A549 (cell line): ENCODE data around the gene CENPB. TPM values are rescaled to one million over a fixed set of nuclear protein-coding genes. Genes with fewer than 3 reads are reported as not detected.

ENCODE experiments used
- ATOH8 ChIP-seq: fragments of 250-450 bp; sonication (Bioruptor Pico); IDR thresholded peaks from 2 replicates; pipeline ENCODE4 v1.5.0; 2020; ENCODE audit warnings: low read depth, mild to moderate bottlenecking, moderate library complexity
- BCL3 ChIP-seq: fragments of >200 bp; sonication (Bioruptor Twin); formaldehyde crosslinking; IDR thresholded peaks from 3 replicates; pipeline ENCODE4 v1.6.1; 2016
- BHLHE40 ChIP-seq: IDR thresholded peaks from 2 replicates; pipeline ENCODE4 v1.6.1; 2012; ENCODE audit warnings: low read depth, low read length, inconsistent platforms
- CHD4 ChIP-seq: fragments of 200-600 bp; sonication (generic); IDR thresholded peaks from 2 replicates; pipeline ENCODE4 v1.6.1; 2016; ENCODE audit warnings: antibody characterized with exemption, mild to moderate bottlenecking, borderline replicate concordance
- ESRRA ChIP-seq: fragments of 150-350 bp; IDR thresholded peaks from 2 replicates; pipeline ENCODE4 v1.6.1; 2014; ENCODE audit warnings: mild to moderate bottlenecking, low read length, borderline replicate concordance
- FOSB ChIP-seq: fragments of 250-450 bp; sonication (Bioruptor Pico); IDR thresholded peaks from 2 replicates; pipeline ENCODE4 v1.5.0; 2020; ENCODE audit warnings: mild to moderate bottlenecking, moderate library complexity
- GATA3 ChIP-seq: IDR thresholded peaks from 2 replicates; pipeline ENCODE4 v1.6.1; 2012; ENCODE audit warnings: borderline replicate concordance
- HEYL ChIP-seq: fragments of 250-450 bp; sonication (Bioruptor Pico); IDR thresholded peaks from 2 replicates; pipeline ENCODE4 v1.8.0; 2021; ENCODE audit warnings: mild to moderate bottlenecking, moderate library complexity
- HMGXB4 ChIP-seq: fragments of 250-450 bp; sonication (Bioruptor Pico); IDR thresholded peaks from 2 replicates; pipeline ENCODE4 v1.5.0; 2021; ENCODE audit warnings: mild to moderate bottlenecking, moderate library complexity, borderline replicate concordance
- HOXA7 ChIP-seq: fragments of 250-450 bp; sonication (Bioruptor Pico); IDR thresholded peaks from 2 replicates; pipeline ENCODE4 v1.5.0; 2020; ENCODE audit warnings: mild to moderate bottlenecking, moderate library complexity
- HOXB5 ChIP-seq: fragments of 250-450 bp; sonication (Bioruptor Pico); IDR thresholded peaks from 2 replicates; pipeline ENCODE4 v1.5.0; 2020; ENCODE audit warnings: mild to moderate bottlenecking, moderate library complexity
- JUN ChIP-seq, 2 experiments: fragments of >200 bp; sonication (Bioruptor Twin); formaldehyde crosslinking; IDR thresholded peaks; 2 replicates in 1 of 2; 3 replicates in 1 of 2; pipeline ENCODE4 v1.6.1; 2016 to 2017
- JUNB ChIP-seq: fragments of >200 bp; sonication (Bioruptor Twin); formaldehyde crosslinking; IDR thresholded peaks from 2 replicates; pipeline ENCODE4 v1.6.1; 2016
- KDM1A ChIP-seq: fragments of 200-600 bp; sonication (generic); IDR thresholded peaks from 2 replicates; pipeline ENCODE4 v1.6.1; 2016; ENCODE audit warnings: low read depth, mild to moderate bottlenecking
- KDM5A ChIP-seq: fragments of 200-600 bp; sonication (generic); IDR thresholded peaks from 2 replicates; pipeline ENCODE4 v1.6.1; 2016; ENCODE audit warnings: antibody characterized with exemption, mild to moderate bottlenecking
- MAX ChIP-seq: IDR thresholded peaks from 2 replicates; pipeline ENCODE4 v1.6.1; 2012
- MAZ ChIP-seq: fragments of 150-350 bp; IDR thresholded peaks from 2 replicates; pipeline ENCODE4 v1.6.1; 2014; ENCODE audit warnings: antibody characterized with exemption, low read depth, low read length, borderline replicate concordance
- MYC ChIP-seq: IDR thresholded peaks from 2 replicates; pipeline ENCODE4 v1.6.1; 2012; ENCODE audit warnings: mild to moderate bottlenecking, inconsistent platforms, low read length, improper control_type of control experiment, borderline replicate concordance
- NPAS2 ChIP-seq: fragments of 250-450 bp; sonication (Bioruptor Pico); IDR thresholded peaks from 2 replicates; pipeline ENCODE4 v1.8.0; 2022; ENCODE audit warnings: mild to moderate bottlenecking, moderate library complexity, borderline replicate concordance
- PBX3 ChIP-seq: IDR thresholded peaks from 2 replicates; pipeline ENCODE4 v1.6.1; 2012
- PHF8 ChIP-seq: fragments of 200-600 bp; sonication (generic); IDR thresholded peaks from 2 replicates; pipeline ENCODE4 v1.6.1; 2016; ENCODE audit warnings: low read depth, mild to moderate bottlenecking, antibody characterized with exemption, moderate library complexity, borderline replicate concordance
- POLR2A ChIP-seq: IDR thresholded peaks from 2 replicates; pipeline ENCODE4 v1.6.1; 2012; ENCODE audit warnings: mild to moderate bottlenecking, low read length
- REST ChIP-seq: fragments of 200-600 bp; sonication (generic); IDR thresholded peaks from 2 replicates; pipeline ENCODE4 v1.6.1; 2016; ENCODE audit warnings: antibody characterized with exemption, mild to moderate bottlenecking, moderate library complexity
- RNF2 ChIP-seq: fragments of 200-600 bp; sonication (generic); IDR thresholded peaks from 2 replicates; pipeline ENCODE4 v1.6.1; 2016; ENCODE audit warnings: low read depth, mild to moderate bottlenecking, antibody characterized with exemption, moderate library complexity, borderline replicate concordance
- USF2 ChIP-seq: fragments of 450-650 bp; IDR thresholded peaks from 2 replicates; pipeline ENCODE4 v1.6.1; 2014; ENCODE audit warnings: antibody characterized with exemption
- ZC3H11A ChIP-seq: fragments of 450-650 bp; IDR thresholded peaks from 2 replicates; pipeline ENCODE4 v1.6.1; 2014; ENCODE audit warnings: antibody characterized with exemption, mild to moderate bottlenecking
- ZFP36 ChIP-seq: fragments of 450-650 bp; IDR thresholded peaks from 2 replicates; pipeline ENCODE4 v1.6.1; 2014; ENCODE audit warnings: borderline replicate concordance; ENCODE audit not compliant: partially characterized antibody
- polyA plus RNA-seq, 4 experiments: library from polyadenylated mRNA; depleted of rRNA in 3 of 4; stranded (reverse); fragments of >200 nt; fragmentation: RNase III in 1 of 4; extraction: RNeasy Plus Mini Kit Qiagen cat#74134 plus additional on column Dnase treatment in 1 of 4; gene quantifications; 2 replicates in 3 of 4; 3 replicates in 1 of 4; pipeline ENCODE4 v1.2.3, GENCODE V29; 2011 to 2017

The CENPB gene
- polyA plus RNA-seq, 2 of the 4 experiments (the other 2 are of a cell fraction), result 42.6 to 106 TPM

GRCh38 chr20:3749689-3750531 is 36.6 kb downstream of the CENPB start (continued):
- no peak; the same call in 1 of the 2 replicates for TF ChIP-seq HMGXB4 (CRISPR knock-in tag)
- peak; percentile 67; the same call in 1 of the 2 replicates for TF ChIP-seq HOXB5 (CRISPR knock-in tag)
- TF ChIP-seq USF2, result no peak
- TF ChIP-seq ATOH8 (CRISPR knock-in tag), result peak; percentile 62; the same call in 1 of the 2 replicates
- peak; percentile 50; the same call in 1 of the 2 replicates for TF ChIP-seq FOSB (CRISPR knock-in tag)
- no peak for TF ChIP-seq KDM5A
- peak; percentile 90 for TF ChIP-seq MAX
- no peak; the same call in 1 of the 2 replicates for TF ChIP-seq PHF8
- no peak for TF ChIP-seq CHD4
- TF ChIP-seq ZFP36, result no peak
- TF ChIP-seq ZC3H11A, result no peak
- TF ChIP-seq MAZ, result 0 out of 2 replicates have a peak, but pooled peaks have one; percentile 43
- no peak for TF ChIP-seq HEYL (CRISPR knock-in tag)
- TF ChIP-seq RNF2, result no peak
- no peak for TF ChIP-seq REST
- TF ChIP-seq PBX3, result no peak
- TF ChIP-seq BHLHE40, result no peak
- peak; percentile 81 for TF ChIP-seq BCL3
- TF ChIP-seq GATA3, result 0 out of 2 replicates have a peak, but pooled peaks have one; percentile 14
- TF ChIP-seq JUN (IDR thresholded peaks at IDR 0.05), result peak in 1 of 2 experiments; percentile 66; a peak in 3 of 5 replicates
- TF ChIP-seq NPAS2, result no peak
- TF ChIP-seq HOXA7 (CRISPR knock-in tag), result peak; percentile 39; the same call in 1 of the 2 replicates
- TF ChIP-seq ESRRA, result 0 out of 2 replicates have a peak, but pooled peaks have one; percentile 52
- no peak for TF ChIP-seq KDM1A
- no peak for TF ChIP-seq JUNB
- TF ChIP-seq POLR2A, result peak; percentile 75
- no peak; the same call in 1 of the 2 replicates for TF ChIP-seq MYC
- TF ChIP-seq, all 56 proteins: peak for 16
